GM12891 (cell line): ENCODE data around the gene SKI.
A peak's percentile ranks its signal among the peaks of the same experiment; 100 is the strongest.

ENCODE experiments used
- POLR2AphosphoS5 ChIP-seq: IDR thresholded peaks from 2 replicates; pipeline ENCODE4 v1.6.1; 2011; ENCODE audit warnings: low read depth, low read length, control low read depth
- TAF1 ChIP-seq: IDR thresholded peaks from 2 replicates; pipeline ENCODE4 v1.6.1; 2011; ENCODE audit warnings: low read depth, low read length, control low read depth

DNA sequence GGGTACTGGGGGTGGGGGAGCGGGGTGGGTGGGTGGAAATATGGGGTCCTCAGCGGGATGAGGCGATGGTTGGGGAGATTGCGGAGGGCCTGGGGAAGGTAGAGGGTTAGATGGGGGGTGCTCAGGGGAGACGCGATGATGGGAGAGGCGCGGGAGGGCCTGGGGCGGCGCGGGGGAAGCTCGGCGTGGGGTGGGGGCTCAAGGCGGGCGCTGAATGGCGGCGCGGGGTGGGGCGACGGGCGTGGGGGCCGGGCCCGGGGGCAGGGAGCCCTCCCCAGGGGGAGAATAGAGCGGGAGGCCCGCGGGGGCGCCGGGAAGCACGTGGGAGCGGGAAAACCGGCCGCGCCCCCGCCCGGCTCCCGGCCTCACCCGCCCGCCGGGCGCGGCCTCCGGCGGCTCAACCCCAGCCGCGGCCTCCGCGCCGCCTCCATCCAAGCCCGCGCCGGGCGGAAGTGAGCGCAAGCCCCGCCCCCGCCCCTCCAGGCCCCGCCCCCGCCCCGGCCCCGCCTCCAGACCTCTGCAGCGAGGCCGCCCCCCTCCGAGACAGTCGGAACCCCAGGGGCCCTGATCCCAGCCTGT, 33.7 kb upstream of the SKI start, which contains the start of gene FAAP20:
- TF ChIP-seq POLR2AphosphoS5 (no peak), TAF1 (peak; percentile 48; the same call in 1 of the 2 replicates)
